HEK293 (cell line): ENCODE results near the gene ADSS1.

Source experiments
- CTCF ChIA-PET: fragments of 350-600 bp; formaldehyde crosslinking; extraction: SDS; loops from one replicate; lab custom pipeline; 2021; ENCODE audit warnings: antibody characterized with exemption; lab: Yijun Ruan, JAX
- POLR2A ChIA-PET: fragments of 300-600 bp; formaldehyde crosslinking; extraction: SDS; loops from one replicate; lab custom pipeline; 2020; ENCODE audit warnings: antibody characterized with exemption, inconsistent platforms; lab: Yijun Ruan, JAX
- H3K27ac ChIP-seq: fragments of 200-500 bp; sonication (Bioruptor generic); 2 replicates; pipeline ENCODE4 v1.5.1; 2014; ENCODE audit warnings: low read depth, low read length, control low read depth, inconsistent platforms; ENCODE audit errors: extremely low read depth
- H3K36me3 ChIP-seq, 2 experiments: fragments of 200-500 bp in 1 of 2; sonication (Bioruptor generic) in 1 of 2; 1 replicate in 1 of 2; 2 replicates in 1 of 2; pipeline ENCODE4 v1.5.1; 2014 to 2017; ENCODE audit warnings: inconsistent platforms in 2 of 2, low read length in 2 of 2; ENCODE audit not compliant: control insufficient read depth in 2 of 2, insufficient read depth in 1 of 2
- H3K4me1 ChIP-seq: fragments of 200-500 bp; sonication (Bioruptor generic); 2 replicates; pipeline ENCODE4 v1.5.1; 2014; ENCODE audit warnings: mild to moderate bottlenecking, low read length, inconsistent platforms; ENCODE audit not compliant: control insufficient read depth, insufficient read depth
- H3K4me3 ChIP-seq: 2 replicates; pipeline ENCODE4 v1.5.1; 2011; ENCODE audit warnings: low read depth, mild to moderate bottlenecking, control low read depth, low read length, moderate library complexity
- H3K9me3 ChIP-seq: fragments of 200-500 bp; sonication (Bioruptor generic); 2 replicates; pipeline ENCODE4 v1.5.1; 2014; ENCODE audit warnings: low read depth, low read length, inconsistent platforms; ENCODE audit not compliant: control insufficient read depth, insufficient read depth
- BCL11A ChIP-seq: fragments of 450-650 bp; formaldehyde crosslinking; IDR thresholded peaks from 2 replicates; pipeline ENCODE4 v1.5.1; 2016; ENCODE audit warnings: low read depth, missing biosample characterization, missing genetic modification characterization
- BCL11B ChIP-seq: fragments of 450-650 bp; formaldehyde crosslinking; IDR thresholded peaks from 2 replicates; pipeline ENCODE4 v1.5.1; 2016; ENCODE audit warnings: low read depth, missing biosample characterization, missing genetic modification characterization
- GLIS1 ChIP-seq: fragments of 450-650 bp; formaldehyde crosslinking; IDR thresholded peaks from 2 replicates; pipeline ENCODE4 v1.5.1; 2016; ENCODE audit warnings: missing biosample characterization, missing genetic modification characterization
- GLIS2 ChIP-seq: fragments of 450-650 bp; formaldehyde crosslinking; IDR thresholded peaks from 2 replicates; pipeline ENCODE4 v1.5.1; 2016; ENCODE audit warnings: missing biosample characterization, missing genetic modification characterization
- KLF1 ChIP-seq: fragments of 450-650 bp; formaldehyde crosslinking; IDR thresholded peaks from 2 replicates; pipeline ENCODE4 v1.5.1; 2016; ENCODE audit warnings: missing biosample characterization, missing genetic modification characterization
- KLF17 ChIP-seq: fragments of 450-650 bp; formaldehyde crosslinking; IDR thresholded peaks from 2 replicates; pipeline ENCODE4 v1.5.1; 2016; ENCODE audit warnings: missing biosample characterization, missing genetic modification characterization
- REST ChIP-seq: fragments of 450-650 bp; formaldehyde crosslinking; IDR thresholded peaks from 2 replicates; pipeline ENCODE4 v1.5.1; 2016; ENCODE audit warnings: missing biosample characterization, missing genetic modification characterization
- ZBTB11 ChIP-seq: fragments of 450-650 bp; formaldehyde crosslinking; conservative IDR thresholded peaks from 2 replicates; pipeline ENCODE4 v1.5.1; 2016; ENCODE audit warnings: low read depth, missing biosample characterization, missing genetic modification characterization
- ZBTB17 ChIP-seq: fragments of 450-650 bp; formaldehyde crosslinking; IDR thresholded peaks from 2 replicates; pipeline ENCODE4 v1.5.1; 2016; ENCODE audit warnings: missing biosample characterization, missing genetic modification characterization
- ZNF10 ChIP-seq: fragments of 450-650 bp; formaldehyde crosslinking; IDR thresholded peaks from 2 replicates; pipeline ENCODE4 v1.5.1; 2017; ENCODE audit warnings: missing biosample characterization, missing genetic modification characterization
- ZNF175 ChIP-seq: fragments of 450-650 bp; formaldehyde crosslinking; IDR thresholded peaks from 2 replicates; pipeline ENCODE4 v1.5.1; 2016; ENCODE audit warnings: missing biosample characterization, missing genetic modification characterization
- ZNF19 ChIP-seq: fragments of 450-650 bp; formaldehyde crosslinking; IDR thresholded peaks from 2 replicates; pipeline ENCODE4; 2016; ENCODE audit warnings: missing biosample characterization, missing genetic modification characterization, low read depth
- ZNF624 ChIP-seq: fragments of 450-650 bp; formaldehyde crosslinking; IDR thresholded peaks from 2 replicates; pipeline ENCODE4 v1.5.1; 2017; ENCODE audit warnings: missing biosample characterization, missing genetic modification characterization
- ZNF768 ChIP-seq: fragments of 450-650 bp; formaldehyde crosslinking; IDR thresholded peaks from 2 replicates; pipeline ENCODE4 v1.5.1; 2018; ENCODE audit warnings: missing biosample characterization, mild to moderate bottlenecking, missing genetic modification characterization
- ZNF837 ChIP-seq: fragments of 450-650 bp; formaldehyde crosslinking; IDR thresholded peaks from 2 replicates; pipeline ENCODE4 v1.5.1; 2016; ENCODE audit warnings: missing biosample characterization, missing genetic modification characterization

The ADSS1 gene

GRCh38 chr14:104721505-104722431 is 2.3 kb upstream of the ADSS1 start:
- POLR2A ChIA-PET: no interaction called here
- TF ChIP-seq ZBTB17 (tag by site-specific recombination) (no peak), ZNF837 (tag by site-specific recombination) (no peak), BCL11A (tag by site-specific recombination) (no peak), KLF1 (tag by site-specific recombination) (0 out of 2 replicates have a peak, but pooled peaks have one; percentile 54), ZNF175 (tag by site-specific recombination) (no peak), GLIS1 (tag by site-specific recombination) (peak; percentile 30), REST (tag by site-specific recombination) (no peak), ZNF768 (tag by site-specific recombination) (no peak), ZNF10 (tag by site-specific recombination) (no peak), ZBTB11 (tag by site-specific recombination) (no peak), BCL11B (tag by site-specific recombination) (no peak), KLF17 (tag by site-specific recombination) (0 out of 2 replicates have a peak, but pooled peaks have one; percentile 25), GLIS2 (tag by site-specific recombination) (peak; percentile 45), ZNF624 (tag by site-specific recombination) (no peak), ZNF19 (no peak)
- CTCF ChIA-PET: interaction anchor here (0.6 to 1.2 kb wide), 6 partner anchors 13 to 626 kb away, joined by 3 to 4 read pairs (median 3); no protein-coding TSS in a partner anchor

More at GRCh38 chr14:104721505-104722431, 2.3 kb upstream of the ADSS1 start:
- Histone ChIP-seq H3K9me3 (no peaks in the 10 kb centered on the region), H3K36me3 (peaks cover 0 to 2% of the 10 kb centered on the region in 2 experiments; a peak in 1 of 3 replicates), H3K4me3 (no peak overlapping the region), H3K4me1 (no peaks in the 10 kb centered on the region; the same call in 1 of the 2 replicates), H3K27ac (no peak overlapping the region)
